Lower leg skin (tissue), 3 donors: ENCODE data around the gene THBS2.

Experiments
- CTCF ChIP-seq, 3 donors: fragments of 450-650 bp; IDR thresholded peaks; one replicate each; pipeline ENCODE4 v1.5.1; 2016; ENCODE audit warnings: antibody characterized with exemption in 3 of 3, mild to moderate bottlenecking in 3 of 3, moderate library complexity in 2 of 3
- POLR2A ChIP-seq, 2 donors: fragments of 450-650 bp; IDR thresholded peaks; one replicate each; pipeline ENCODE4 v1.6.1; 2016 to 2017; ENCODE audit warnings: antibody characterized with exemption in 2 of 2, mild to moderate bottlenecking in 1 of 2, moderate library complexity in 1 of 2

GRCh38 chr6:169256518-169256917 lies 2.9 kb upstream of the THBS2 start:
- TF ChIP-seq CTCF (IDR thresholded peaks at IDR 0.05) (no peak), POLR2A (IDR thresholded peaks at IDR 0.05) (no peak)
